Mesendoderm (in vitro differentiated cells): Measurements from ENCODE around the gene NKD2.

Source experiments
- DNase-seq: peaks from one replicate; pipeline ENCODE4 v3.0.0; 2013
- H2AK5ac ChIP-seq: 2 replicates; pipeline ENCODE4 v1.6.1; 2013; ENCODE audit warnings: low read length, inconsistent platforms
- H2BK120ac ChIP-seq: 2 replicates; pipeline ENCODE4 v1.6.1; 2013; ENCODE audit warnings: low read depth, mild to moderate bottlenecking, low read length, moderate library complexity, mixed read lengths
- H2BK15ac ChIP-seq: replicated peaks from 2 replicates; pipeline ENCODE4 v1.6.1; 2013; ENCODE audit warnings: low read depth, mild to moderate bottlenecking, moderate library complexity
- H2BK5ac ChIP-seq: 2 replicates; pipeline ENCODE4 v1.6.1; 2013; ENCODE audit warnings: low read length, inconsistent platforms
- H3K18ac ChIP-seq: 2 replicates; pipeline ENCODE4 v1.6.1; 2013; ENCODE audit warnings: mild to moderate bottlenecking, low read length, mixed read lengths
- H3K23ac ChIP-seq: one replicate; pipeline ENCODE4 v1.6.1; 2013; ENCODE audit warnings: low read length
- H3K27ac ChIP-seq: 2 replicates; pipeline ENCODE4 v1.5.1; 2013; ENCODE audit warnings: low read depth, mild to moderate bottlenecking, inconsistent platforms, low read length, moderate library complexity
- H3K27me3 ChIP-seq: 2 replicates; pipeline ENCODE4 v1.6.1; 2013; ENCODE audit warnings: low read length, control low read depth, mild to moderate bottlenecking, inconsistent platforms; ENCODE audit not compliant: insufficient read depth, poor library complexity
- H3K36me3 ChIP-seq: 2 replicates; pipeline ENCODE4 v1.6.1; 2013; ENCODE audit warnings: low read length, inconsistent platforms; ENCODE audit not compliant: control insufficient read depth, insufficient read depth
- H3K4ac ChIP-seq: one replicate; pipeline ENCODE4 v1.6.1; 2013; ENCODE audit warnings: low read depth, mild to moderate bottlenecking, low read length, moderate library complexity
- H3K4me1 ChIP-seq: 2 replicates; pipeline ENCODE4 v1.6.1; 2013; ENCODE audit warnings: low read depth, low read length, inconsistent platforms; ENCODE audit not compliant: control insufficient read depth
- H3K4me2 ChIP-seq: 2 replicates; pipeline ENCODE4 v1.6.1; 2013; ENCODE audit warnings: low read length
- H3K4me3 ChIP-seq: 2 replicates; pipeline ENCODE4 v1.5.1; 2013; ENCODE audit warnings: mild to moderate bottlenecking, low read length
- H3K56ac ChIP-seq: one replicate; pipeline ENCODE4 v1.6.1; 2013; ENCODE audit warnings: low read length
- H3K79me1 ChIP-seq: 2 replicates; pipeline ENCODE4 v1.6.1; 2013; ENCODE audit warnings: low read length, inconsistent platforms
- H3K79me2 ChIP-seq: 2 replicates; pipeline ENCODE4 v1.6.1; 2013; ENCODE audit warnings: mild to moderate bottlenecking, low read length; ENCODE audit not compliant: control insufficient read depth, insufficient read depth
- H3K9ac ChIP-seq: 2 replicates; pipeline ENCODE4 v1.6.1; 2013; ENCODE audit warnings: low read length, inconsistent platforms
- H4K5ac ChIP-seq: one replicate; pipeline ENCODE4 v1.6.1; 2013; ENCODE audit warnings: low read length
- H4K8ac ChIP-seq: one replicate; pipeline ENCODE4 v1.6.1; 2013; ENCODE audit warnings: low read depth, mild to moderate bottlenecking, control low read depth, low read length, moderate library complexity
- WGBS: extraction: QIAGEN DNeasy Blood & Tissue Kit; methylation state at CpG from one replicate; pipeline ENCODE4 v1.1.7; 2013; ENCODE audit warnings: low lambda C conversion rate, missing lambda C conversion rate; ENCODE audit not compliant: insufficient coverage; ENCODE audit errors: extremely low coverage; 5-methylcytosine and 5-hydroxymethylcytosine counted together

Gene NKD2

DNA sequence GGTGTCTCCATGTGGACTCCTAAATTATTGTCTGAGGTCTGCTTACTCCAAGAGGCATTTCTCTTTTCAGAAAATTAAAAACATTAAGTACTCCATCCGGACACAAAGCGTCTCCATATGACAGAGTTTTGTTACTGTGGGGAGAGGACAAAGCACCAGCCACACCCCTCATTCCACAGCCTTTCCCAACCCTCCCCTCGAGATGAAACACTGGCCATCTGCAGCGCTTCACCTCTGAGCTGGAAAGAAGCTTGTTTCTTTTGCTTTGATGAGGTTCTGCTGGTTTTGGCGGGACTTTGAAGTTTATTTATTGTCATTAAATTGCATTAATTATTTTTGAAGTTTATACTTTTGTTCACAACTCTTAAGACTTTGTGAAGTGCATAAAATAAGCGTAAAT, 27.6 kb upstream of the NKD2 start:
- no peaks in the 10 kb centered on the region for H3K27me3 ChIP-seq
- H3K79me1 ChIP-seq = no peaks in the 10 kb centered on the region
- DNase-seq = no peak
- no peak overlapping the region for H2AK5ac ChIP-seq
- no peak overlapping the region for H3K9ac ChIP-seq
- no peak overlapping the region for H3K27ac ChIP-seq
- no peak overlapping the region for H3K4ac ChIP-seq
- no peak overlapping the region for H3K23ac ChIP-seq
- no peak overlapping the region for H2BK120ac ChIP-seq
- no peaks in the 10 kb centered on the region for H3K79me2 ChIP-seq
- no CpG with 5 or more reads among the region's 6 CpGs for WGBS
- no peaks in the 10 kb centered on the region for H3K36me3 ChIP-seq
- no peak overlapping the region for H2BK5ac ChIP-seq
- no peak overlapping the region for H3K18ac ChIP-seq
- no peak overlapping the region for H4K5ac ChIP-seq
- H3K56ac ChIP-seq = no peak overlapping the region
- no peak overlapping the region for H4K8ac ChIP-seq
- no peak overlapping the region for H3K4me3 ChIP-seq
- no peaks in the 10 kb centered on the region for H3K4me1 ChIP-seq
- no peak overlapping the region for H2BK15ac ChIP-seq
- H3K4me2 ChIP-seq = no peak overlapping the region

DNA sequence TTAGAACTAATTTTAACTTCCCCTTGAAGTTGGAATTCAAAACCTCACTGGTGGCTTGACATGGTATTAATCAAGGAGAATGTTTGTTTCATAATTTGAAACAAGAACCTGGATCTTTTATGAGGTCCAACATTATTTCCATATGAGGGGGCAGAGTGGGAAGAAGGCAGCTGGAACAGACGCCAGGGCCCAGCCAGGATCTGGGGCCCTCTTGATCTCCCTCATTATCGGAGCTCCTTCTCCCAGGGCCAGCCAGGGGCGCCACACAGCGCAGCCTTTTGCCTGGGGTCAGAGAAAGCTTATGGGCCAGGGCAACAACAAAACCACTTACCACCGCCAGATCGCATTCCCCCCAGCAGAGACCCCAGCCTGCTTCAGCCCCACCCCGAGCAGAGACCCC, 27.1 kb upstream of the NKD2 start:
- H4K5ac ChIP-seq = no peak overlapping the region
- no peak overlapping the region for H2BK120ac ChIP-seq
- H3K79me2 ChIP-seq = no peaks in the 10 kb centered on the region
- no peak overlapping the region for H3K4ac ChIP-seq
- no CpG with 5 or more reads among the region's 7 CpGs for WGBS
- H3K56ac ChIP-seq = no peak overlapping the region
- no peak overlapping the region for H2BK5ac ChIP-seq
- no peak for DNase-seq
- H3K36me3 ChIP-seq = no peaks in the 10 kb centered on the region
- no peak overlapping the region for H3K18ac ChIP-seq
- no peak overlapping the region for H3K4me2 ChIP-seq
- H3K9ac ChIP-seq = no peak overlapping the region
- H3K27me3 ChIP-seq = no peaks in the 10 kb centered on the region
- no peak overlapping the region for H3K27ac ChIP-seq
- H3K4me3 ChIP-seq = no peak overlapping the region
- H3K79me1 ChIP-seq = no peaks in the 10 kb centered on the region
- H4K8ac ChIP-seq = no peak overlapping the region
- H3K4me1 ChIP-seq = no peaks in the 10 kb centered on the region
- H2BK15ac ChIP-seq = no peak overlapping the region
- H3K23ac ChIP-seq = no peak overlapping the region
- H2AK5ac ChIP-seq = no peak overlapping the region

DNA sequence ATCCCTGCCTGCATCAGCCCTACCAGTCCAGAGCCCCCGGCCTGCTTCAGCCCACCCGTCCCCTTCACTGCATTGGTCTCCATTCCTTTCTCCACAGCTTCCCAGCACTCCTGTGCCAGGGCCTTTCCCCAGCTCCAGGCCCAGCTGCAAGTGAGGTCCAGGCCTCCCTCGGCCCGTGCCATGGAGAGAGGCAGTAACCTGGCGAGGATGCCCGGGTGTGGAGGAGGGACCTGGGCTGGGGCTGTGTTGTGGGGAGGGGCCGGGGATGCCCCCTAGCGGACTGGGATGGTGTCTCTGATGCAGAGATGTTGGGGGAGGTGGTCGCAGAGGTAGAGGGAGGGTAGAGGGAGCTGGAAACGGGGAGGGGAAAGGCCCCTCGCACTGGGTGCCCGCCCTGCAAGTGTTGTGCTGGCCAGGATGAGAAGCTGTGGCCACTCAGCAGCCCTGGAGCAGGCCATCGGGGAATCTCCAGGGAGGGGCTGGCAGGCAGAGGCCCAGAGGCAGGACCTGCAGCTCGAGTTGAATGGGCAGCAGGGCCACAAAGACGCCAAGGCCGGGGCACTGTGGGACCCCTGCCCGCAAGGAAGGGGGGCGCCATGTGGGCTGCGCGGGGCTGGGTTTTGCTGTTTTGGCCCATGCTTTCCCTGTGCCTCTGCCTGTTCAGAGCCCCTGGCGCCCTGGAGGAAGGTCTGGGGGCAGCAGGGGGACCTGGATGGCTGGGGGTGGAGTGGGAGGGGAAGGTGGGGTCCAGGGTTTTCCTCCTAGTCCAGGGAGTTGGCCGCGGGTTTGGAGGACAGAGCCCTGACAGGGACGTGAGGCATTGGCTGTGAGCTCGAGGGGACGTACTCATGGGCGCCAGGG, 26.0 kb upstream of the NKD2 start:
- H3K9ac ChIP-seq = no peak overlapping the region
- no peak overlapping the region for H4K5ac ChIP-seq
- H3K36me3 ChIP-seq = no peaks in the 10 kb centered on the region
- H3K4me2 ChIP-seq = no peak overlapping the region
- no peaks in the 10 kb centered on the region for H3K27me3 ChIP-seq
- no peak overlapping the region for H3K23ac ChIP-seq
- H3K4me1 ChIP-seq = no peaks in the 10 kb centered on the region
- no peak overlapping the region for H2AK5ac ChIP-seq
- no peaks in the 10 kb centered on the region for H3K79me2 ChIP-seq
- WGBS = no CpG with 5 or more reads among the region's 27 CpGs
- peak; percentile 68 for DNase-seq
- H3K18ac ChIP-seq = no peak overlapping the region
- H3K4ac ChIP-seq = no peak overlapping the region
- no peak overlapping the region for H3K27ac ChIP-seq
- H2BK120ac ChIP-seq = no peak overlapping the region
- no peak overlapping the region for H4K8ac ChIP-seq
- H3K4me3 ChIP-seq = no peak overlapping the region
- no peak overlapping the region for H2BK5ac ChIP-seq
- no peaks in the 10 kb centered on the region for H3K79me1 ChIP-seq
- no peak overlapping the region for H3K56ac ChIP-seq
- no peak overlapping the region for H2BK15ac ChIP-seq

DNA sequence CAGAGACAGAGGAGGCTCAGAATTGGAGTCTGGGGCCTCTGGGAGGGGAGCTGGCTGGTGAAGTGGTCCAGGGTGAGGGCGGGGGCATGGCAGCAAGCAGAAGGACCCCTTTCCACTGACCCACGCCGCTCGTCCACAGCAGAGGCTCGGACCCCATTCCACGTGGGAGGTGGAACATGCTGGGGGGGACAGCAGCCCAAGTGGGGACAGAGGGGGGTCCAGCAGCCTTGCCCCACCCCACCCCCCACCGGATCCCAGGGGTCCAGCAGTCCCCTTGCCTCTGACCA, 25.4 kb upstream of the NKD2 start:
- no peak for DNase-seq
- Histone ChIP-seq H2BK15ac (no peak overlapping the region), H3K4me2 (no peak overlapping the region), H2BK5ac (no peak overlapping the region), H3K79me2 (no peaks in the 10 kb centered on the region), H3K27ac (no peak overlapping the region), H3K4me3 (no peak overlapping the region), H3K27me3 (no peaks in the 10 kb centered on the region), H3K23ac (no peak overlapping the region), H3K18ac (no peak overlapping the region), H4K8ac (no peak overlapping the region), H3K4me1 (no peaks in the 10 kb centered on the region), H3K9ac (no peak overlapping the region), H2AK5ac (no peak overlapping the region), H3K4ac (no peak overlapping the region), H3K56ac (no peak overlapping the region), H3K36me3 (no peaks in the 10 kb centered on the region), H2BK120ac (no peak overlapping the region), H3K79me1 (no peaks in the 10 kb centered on the region), H4K5ac (no peak overlapping the region)
- WGBS = no CpG with 5 or more reads among the region's 7 CpGs

DNA sequence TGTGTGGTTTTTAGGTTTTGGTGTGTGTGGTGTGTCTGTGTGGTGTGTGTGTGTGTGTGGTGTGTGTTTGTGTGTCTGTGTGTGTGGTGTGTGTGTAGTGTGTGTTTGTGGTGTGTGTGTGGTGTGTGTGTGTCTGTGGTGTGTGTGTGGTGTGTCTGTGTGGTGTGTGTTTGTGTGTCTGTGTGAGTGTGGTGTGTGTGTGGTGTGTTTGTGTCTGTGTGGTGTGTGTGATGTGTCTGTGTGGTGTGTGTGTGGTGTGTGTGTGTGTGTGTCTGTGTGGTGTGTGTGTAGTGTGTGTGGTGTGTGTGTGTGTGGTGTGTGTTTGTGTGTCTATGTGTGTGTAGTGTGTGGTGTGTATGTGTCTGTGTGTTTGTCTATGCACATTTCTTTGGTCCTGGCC, 25.0 kb upstream of the NKD2 start:
- no peak for DNase-seq
- Histone ChIP-seq H3K27ac (no peak overlapping the region), H3K27me3 (no peaks in the 10 kb centered on the region), H3K79me1 (no peaks in the 10 kb centered on the region), H4K5ac (no peak overlapping the region), H3K4ac (no peak overlapping the region), H3K36me3 (no peaks in the 10 kb centered on the region), H3K23ac (no peak overlapping the region), H3K9ac (no peak overlapping the region), H4K8ac (no peak overlapping the region), H2BK5ac (no peak overlapping the region), H2BK15ac (no peak overlapping the region), H2AK5ac (no peak overlapping the region), H3K4me1 (no peaks in the 10 kb centered on the region), H3K4me2 (no peak overlapping the region), H3K56ac (no peak overlapping the region), H3K79me2 (no peaks in the 10 kb centered on the region), H2BK120ac (no peak overlapping the region), H3K4me3 (no peak overlapping the region), H3K18ac (no peak overlapping the region)

DNA sequence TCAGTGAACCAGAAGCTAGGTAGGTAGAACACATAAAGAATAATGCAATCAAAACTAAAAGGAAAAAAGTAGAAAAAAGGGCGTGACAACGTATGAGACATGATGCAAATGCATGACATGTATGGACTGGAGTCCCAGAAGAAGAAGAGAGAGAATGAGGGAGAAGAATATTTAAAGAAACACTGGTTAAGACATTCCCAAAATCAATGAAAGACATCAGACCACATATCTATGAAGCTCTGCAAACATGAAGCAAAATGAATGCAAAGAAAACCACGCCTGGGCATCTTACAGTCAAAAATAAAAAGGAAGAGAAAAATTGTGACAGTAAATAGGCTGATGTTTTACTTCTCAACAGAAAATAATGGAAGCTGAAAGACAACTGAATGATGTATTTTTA, 23.8 kb upstream of the NKD2 start:
- no CpG with 5 or more reads among the region's 3 CpGs for WGBS
- Histone ChIP-seq H3K4me3 (no peak overlapping the region), H2BK5ac (no peak overlapping the region)

More for the DNA sequence above, 23.8 kb upstream of the NKD2 start:
- Histone ChIP-seq H2AK5ac (no peak overlapping the region), H2BK15ac (no peak overlapping the region), H3K9ac (no peak overlapping the region), H3K4ac (no peak overlapping the region), H3K56ac (no peak overlapping the region), H3K36me3 (no peaks in the 10 kb centered on the region), H4K8ac (no peak overlapping the region), H3K4me1 (no peaks in the 10 kb centered on the region), H4K5ac (no peak overlapping the region), H3K18ac (no peak overlapping the region), H3K4me2 (no peak overlapping the region), H3K27me3 (no peaks in the 10 kb centered on the region), H3K23ac (no peak overlapping the region), H2BK120ac (no peak overlapping the region), H3K27ac (no peak overlapping the region), H3K79me2 (no peaks in the 10 kb centered on the region), H3K79me1 (no peaks in the 10 kb centered on the region)
- no peak for DNase-seq
